Activated naive CD4-positive, alpha-beta T cell (primary cell): Measurements from ENCODE around the gene C2orf66.

Experiments used
- DNase-seq, 4 experiments: peaks; one replicate each; lab custom pipeline; 2025; lab: John Stamatoyannopoulos, UW

Gene C2orf66

DNA sequence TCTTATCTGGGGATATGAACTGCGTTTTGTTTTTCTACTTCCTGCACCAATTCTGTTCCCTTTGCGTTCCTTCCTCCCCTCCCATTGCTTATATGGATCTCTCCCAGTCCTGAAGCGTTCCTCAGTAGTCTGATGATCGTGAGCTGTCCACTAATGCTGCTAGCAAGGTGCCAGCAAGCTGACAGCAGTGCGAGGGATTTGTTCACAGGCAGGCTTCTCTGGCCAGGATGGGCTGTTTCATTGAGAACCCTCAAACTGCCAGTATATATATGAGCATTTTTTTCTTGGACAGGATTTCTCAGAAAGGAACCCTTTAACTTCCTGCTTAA is 49.8 kb downstream of the C2orf66 start:
- no peak for DNase-seq

DNA sequence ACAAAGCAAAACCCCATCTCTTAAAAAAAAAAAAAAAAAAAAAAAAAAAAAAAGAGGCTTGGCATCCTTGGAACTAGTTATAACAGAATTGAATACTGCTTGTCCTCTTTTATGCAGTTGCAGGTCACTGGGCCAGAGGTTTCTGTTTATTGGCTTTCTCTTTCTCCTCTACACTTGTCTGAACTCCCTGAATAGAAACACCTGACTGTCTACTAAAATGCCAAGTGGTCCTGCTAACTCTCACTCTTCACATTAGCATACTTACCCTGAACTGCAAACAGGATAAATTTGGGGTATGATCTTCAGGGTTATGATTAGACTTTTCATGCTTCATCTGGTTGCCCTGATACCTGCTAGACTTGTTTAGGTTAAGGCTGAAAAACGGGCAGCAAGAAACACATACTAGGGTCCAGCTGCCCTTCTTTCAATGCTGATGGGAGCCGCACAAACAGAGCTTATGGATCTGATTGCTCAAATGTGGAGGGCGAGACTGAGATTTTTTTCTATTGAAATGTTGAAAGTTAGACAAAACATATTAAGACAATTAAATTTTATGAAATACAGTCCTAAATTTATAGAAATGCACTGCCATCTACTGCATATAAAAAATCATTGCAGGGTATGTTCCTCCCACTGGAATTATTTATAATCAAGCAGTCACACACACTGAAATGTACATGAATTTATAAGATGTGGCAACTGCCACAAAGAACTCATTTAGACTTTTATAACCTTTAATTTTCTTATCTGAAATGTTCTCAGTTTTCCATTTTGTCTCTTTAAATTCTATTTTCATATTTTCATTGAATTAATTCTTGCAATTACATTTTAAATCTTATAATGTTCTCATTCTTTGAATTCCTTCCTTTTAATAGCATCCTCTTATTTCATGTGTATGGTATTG is 50.4 kb downstream of the C2orf66 start:
- no peak for DNase-seq
